CD14-positive monocyte (primary cell): ENCODE data around the gene CUL4A. TPM values are rescaled to one million over a fixed set of nuclear protein-coding genes. Genes with fewer than 3 reads are reported as not detected.

Experiments
- DNase-seq, 3 donors: peaks; one replicate each; pipeline ENCODE4 v3.0.0-alpha.2; 2011 to 2022
- H2AFZ ChIP-seq: 2 replicates; pipeline ENCODE4 v1.6.0; 2012; ENCODE audit warnings: mild to moderate bottlenecking, low read depth, low read length, inconsistent platforms; ENCODE audit not compliant: insufficient read depth, poor library complexity, severe bottlenecking
- H3K27ac ChIP-seq, 2 donors: 1 replicate in 1 of 2; 2 replicates in 1 of 2; pipeline ENCODE4 v1.5.1; 2012 to 2013; ENCODE audit warnings: low read length in 2 of 2, control low read depth in 1 of 2, inconsistent platforms in 1 of 2, low read depth in 1 of 2, mild to moderate bottlenecking in 1 of 2
- H3K27me3 ChIP-seq, 2 donors: one replicate each; pipeline versions ENCODE4 v1.6.0 to v1.6.1; 2011 to 2013; ENCODE audit warnings: low read length in 2 of 2; ENCODE audit not compliant: control insufficient read depth in 2 of 2, insufficient read depth in 2 of 2
- H3K36me3 ChIP-seq, 2 donors: replicated peaks in 1 of 2; 1 replicate in 1 of 2; 2 replicates in 1 of 2; pipeline versions ENCODE4 v1.5.1 to v1.6.1; 2012 to 2013; ENCODE audit warnings: low read length in 2 of 2, control low read depth in 1 of 2, inconsistent platforms in 1 of 2, mild to moderate bottlenecking in 1 of 2; ENCODE audit not compliant: insufficient read depth in 2 of 2, control insufficient read depth in 1 of 2
- H3K4me1 ChIP-seq, 2 donors: 1 replicate in 1 of 2; 2 replicates in 1 of 2; pipeline versions ENCODE4 v1.5.1 to v1.6.1; 2012 to 2013; ENCODE audit warnings: low read length in 2 of 2, control low read depth in 1 of 2, inconsistent platforms in 1 of 2, mild to moderate bottlenecking in 1 of 2, moderate library complexity in 1 of 2; ENCODE audit not compliant: insufficient read depth in 2 of 2, control insufficient read depth in 1 of 2
- H3K4me2 ChIP-seq: replicated peaks from 2 replicates; pipeline ENCODE3; 2012; ENCODE audit warnings: low read length, moderate library complexity, mild to moderate bottlenecking; ENCODE audit not compliant: poor library complexity, severe bottlenecking; ENCODE audit errors: extremely low read depth
- H3K4me3 ChIP-seq, 3 experiments: fragments of 200-600 bp in 1 of 3; sonication (generic) in 1 of 3; replicated peaks in 1 of 3; 1 replicate in 2 of 3; 2 replicates in 1 of 3; pipeline ENCODE4 v1.5.1; 2011 to 2013; ENCODE audit warnings: low read length in 3 of 3, mild to moderate bottlenecking in 3 of 3, control low read depth in 2 of 3, low read depth in 2 of 3, inconsistent platforms in 1 of 3, moderate library complexity in 1 of 3
- H3K79me2 ChIP-seq: 2 replicates; pipeline ENCODE4 v1.6.0; 2012; ENCODE audit warnings: mild to moderate bottlenecking, control low read depth, inconsistent platforms, low read length, moderate library complexity; ENCODE audit not compliant: insufficient read depth
- H3K9ac ChIP-seq: 2 replicates; pipeline ENCODE4 v1.6.0; 2017; ENCODE audit warnings: low read length, mild to moderate bottlenecking; ENCODE audit not compliant: insufficient read depth, poor library complexity, severe bottlenecking
- H3K9me3 ChIP-seq, 2 donors: replicated peaks in 1 of 2; 1 replicate in 1 of 2; 2 replicates in 1 of 2; pipeline versions ENCODE4 v1.5.1 to v1.6.1; 2012 to 2013; ENCODE audit warnings: low read length in 2 of 2, control low read depth in 1 of 2; ENCODE audit not compliant: control insufficient read depth in 1 of 2, insufficient read depth in 1 of 2
- H4K20me1 ChIP-seq: 2 replicates; pipeline ENCODE4 v1.6.0; 2012; ENCODE audit warnings: mild to moderate bottlenecking, low read length, control low read depth, moderate library complexity; ENCODE audit not compliant: insufficient read depth
- H3K27ac Mint-ChIP-seq, 7 donors: one replicate each; pipeline ENCODE4 v1.8.0; 2020; ENCODE audit warnings: mild to moderate bottlenecking in 7 of 7, mixed read lengths in 7 of 7, moderate library complexity in 6 of 7, inconsistent platforms in 2 of 7
- H3K27me3 Mint-ChIP-seq, 3 donors: one replicate each; pipeline ENCODE4 v1.8.0; 2021 to 2022; ENCODE audit warnings: low read depth in 3 of 3, mild to moderate bottlenecking in 3 of 3, mixed read lengths in 3 of 3, moderate library complexity in 3 of 3, inconsistent platforms in 1 of 3
- H3K36me3 Mint-ChIP-seq, 2 donors: one replicate each; pipeline ENCODE4 v1.8.0; 2020; ENCODE audit warnings: mixed read lengths in 2 of 2, inconsistent platforms in 1 of 2, mild to moderate bottlenecking in 1 of 2
- H3K4me1 Mint-ChIP-seq: one replicate; pipeline ENCODE4 v1.8.0; 2020; ENCODE audit warnings: mild to moderate bottlenecking, mixed read lengths
- H3K4me3 Mint-ChIP-seq, 2 donors: one replicate each; pipeline ENCODE4 v1.8.0; 2020; ENCODE audit warnings: mild to moderate bottlenecking in 2 of 2, mixed read lengths in 2 of 2, moderate library complexity in 1 of 2
- H3K9me3 Mint-ChIP-seq, 7 donors: one replicate each; pipeline ENCODE4 v1.8.0; 2020 to 2022; ENCODE audit warnings: mixed read lengths in 7 of 7, mild to moderate bottlenecking in 6 of 7, moderate library complexity in 6 of 7, inconsistent platforms in 2 of 7
- WGBS: methylation state at CpG from one replicate; pipeline ENCODE4 v1.1.5; 2013; ENCODE audit warnings: missing lambda C conversion rate; ENCODE audit not compliant: insufficient coverage; 5-methylcytosine and 5-hydroxymethylcytosine counted together
- intact Hi-C, 2 donors: fragments of 100-400 bp; cut with micrococcal nuclease; formaldehyde crosslinking; loops; one replicate each; pipeline versions ENCODE4 v1.15.0 to v1.15.1; 2023
- polyA plus RNA-seq, 3 donors: library from polyadenylated mRNA; depleted of rRNA in 1 of 3; unstranded in 2 of 3; stranded (reverse) in 1 of 3; fragments of 300-500 nt in 2 of 3; fragments of >200 nt in 1 of 3; fragmentation: Illumina TruSeq in 2 of 3; gene quantifications; 1 replicate in 2 of 3; 2 replicates in 1 of 3; pipeline ENCODE4 v1.2.3, GENCODE V29; 2012 to 2021
- TF ChIP-seq, protein P1 (sequence below): fragments of 200-600 bp; IDR thresholded peaks from one replicate; pipeline ENCODE4 v1.8.0; 2022; ENCODE audit warnings: antibody characterized with exemption, mild to moderate bottlenecking

The CUL4A gene
- polyA plus RNA-seq, 3 donors = 32.0 to 53.9 (median 33.7) TPM

DNA sequence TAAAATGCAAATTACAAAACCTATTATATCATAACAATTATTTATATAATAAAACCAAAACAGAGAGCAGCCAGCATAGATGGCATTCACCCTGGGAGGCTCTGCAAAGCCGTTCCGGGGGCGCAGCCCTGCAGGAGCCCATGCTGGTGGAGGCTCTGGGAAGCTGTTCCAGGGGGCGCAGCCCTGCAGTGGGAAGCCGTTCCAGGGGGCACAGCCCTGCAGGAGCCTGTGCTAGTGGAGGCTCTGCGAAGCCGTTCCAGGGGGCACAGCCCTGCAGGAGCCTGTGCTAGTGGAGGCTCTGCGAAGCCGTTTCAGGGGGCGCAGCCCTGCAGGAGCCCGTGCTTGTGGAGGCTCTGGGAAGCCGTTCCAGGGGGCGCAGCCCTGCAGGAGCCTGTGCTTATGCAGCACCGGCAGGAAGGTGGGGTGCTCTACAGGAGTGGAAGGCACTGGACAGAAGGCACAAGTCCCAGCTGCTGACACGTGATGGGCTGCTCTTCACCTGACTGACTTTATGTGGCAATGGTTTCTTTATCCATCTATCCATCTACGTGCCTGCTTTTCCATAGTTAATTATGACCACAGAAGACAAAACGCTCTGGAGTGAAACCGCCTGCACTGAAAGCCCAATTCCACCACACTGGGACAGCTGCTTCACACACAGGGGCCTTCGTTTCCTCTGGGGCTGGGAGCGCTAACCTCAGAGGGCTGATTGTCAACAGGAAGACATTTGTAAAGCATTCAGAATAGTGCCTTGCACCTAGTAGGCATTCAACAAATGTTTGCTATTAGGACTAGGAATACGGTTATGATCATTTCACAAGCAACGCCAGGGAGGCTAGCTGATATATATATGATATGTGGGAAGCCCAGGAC lies 24.6 kb upstream of the CUL4A start:
- peaks cover 11% of the 10 kb centered on the region for H3K4me1 Mint-ChIP-seq
- no peak overlapping the region for H3K4me3 ChIP-seq
- H3K9ac ChIP-seq = no peak overlapping the region
- no peak overlapping the region for H3K4me2 ChIP-seq
- H3K9me3 Mint-ChIP-seq = no peaks in the 10 kb centered on the region
- H3K79me2 ChIP-seq = no peaks in the 10 kb centered on the region
- H3K27me3 ChIP-seq = no peaks in the 10 kb centered on the region
- WGBS = 75% methylated on average over 19 of the region's 22 CpGs
- H3K4me1 ChIP-seq = peaks cover 0 to 10% of the 10 kb centered on the region in 2 donors
- DNase-seq = no peak
- peaks cover 75 to 84% of the 10 kb centered on the region in 2 donors for H3K36me3 Mint-ChIP-seq
- no peaks in the 10 kb centered on the region for H4K20me1 ChIP-seq
- H2AFZ ChIP-seq = no peak overlapping the region
- peaks cover 0 to 2% (median 2%) of the 10 kb centered on the region in 3 donors for H3K27me3 Mint-ChIP-seq
- no peaks in the 10 kb centered on the region for H3K9me3 ChIP-seq
- H3K4me3 Mint-ChIP-seq = peak overlapping the region in 1 of 2 donors; percentile 4
- intact Hi-C loops = no loop called here
- TF ChIP-seq, protein P1, sequence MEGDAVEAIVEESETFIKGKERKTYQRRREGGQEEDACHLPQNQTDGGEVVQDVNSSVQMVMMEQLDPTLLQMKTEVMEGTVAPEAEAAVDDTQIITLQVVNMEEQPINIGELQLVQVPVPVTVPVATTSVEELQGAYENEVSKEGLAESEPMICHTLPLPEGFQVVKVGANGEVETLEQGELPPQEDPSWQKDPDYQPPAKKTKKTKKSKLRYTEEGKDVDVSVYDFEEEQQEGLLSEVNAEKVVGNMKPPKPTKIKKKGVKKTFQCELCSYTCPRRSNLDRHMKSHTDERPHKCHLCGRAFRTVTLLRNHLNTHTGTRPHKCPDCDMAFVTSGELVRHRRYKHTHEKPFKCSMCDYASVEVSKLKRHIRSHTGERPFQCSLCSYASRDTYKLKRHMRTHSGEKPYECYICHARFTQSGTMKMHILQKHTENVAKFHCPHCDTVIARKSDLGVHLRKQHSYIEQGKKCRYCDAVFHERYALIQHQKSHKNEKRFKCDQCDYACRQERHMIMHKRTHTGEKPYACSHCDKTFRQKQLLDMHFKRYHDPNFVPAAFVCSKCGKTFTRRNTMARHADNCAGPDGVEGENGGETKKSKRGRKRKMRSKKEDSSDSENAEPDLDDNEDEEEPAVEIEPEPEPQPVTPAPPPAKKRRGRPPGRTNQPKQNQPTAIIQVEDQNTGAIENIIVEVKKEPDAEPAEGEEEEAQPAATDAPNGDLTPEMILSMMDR = no peak
- H3K27ac Mint-ChIP-seq = peak overlapping the region in 2 of 7 donors; percentile 6 to 46
- H3K36me3 ChIP-seq = peaks cover 57 to 76% of the 10 kb centered on the region in 2 donors
- H3K27ac ChIP-seq = no peak overlapping the region

DNA sequence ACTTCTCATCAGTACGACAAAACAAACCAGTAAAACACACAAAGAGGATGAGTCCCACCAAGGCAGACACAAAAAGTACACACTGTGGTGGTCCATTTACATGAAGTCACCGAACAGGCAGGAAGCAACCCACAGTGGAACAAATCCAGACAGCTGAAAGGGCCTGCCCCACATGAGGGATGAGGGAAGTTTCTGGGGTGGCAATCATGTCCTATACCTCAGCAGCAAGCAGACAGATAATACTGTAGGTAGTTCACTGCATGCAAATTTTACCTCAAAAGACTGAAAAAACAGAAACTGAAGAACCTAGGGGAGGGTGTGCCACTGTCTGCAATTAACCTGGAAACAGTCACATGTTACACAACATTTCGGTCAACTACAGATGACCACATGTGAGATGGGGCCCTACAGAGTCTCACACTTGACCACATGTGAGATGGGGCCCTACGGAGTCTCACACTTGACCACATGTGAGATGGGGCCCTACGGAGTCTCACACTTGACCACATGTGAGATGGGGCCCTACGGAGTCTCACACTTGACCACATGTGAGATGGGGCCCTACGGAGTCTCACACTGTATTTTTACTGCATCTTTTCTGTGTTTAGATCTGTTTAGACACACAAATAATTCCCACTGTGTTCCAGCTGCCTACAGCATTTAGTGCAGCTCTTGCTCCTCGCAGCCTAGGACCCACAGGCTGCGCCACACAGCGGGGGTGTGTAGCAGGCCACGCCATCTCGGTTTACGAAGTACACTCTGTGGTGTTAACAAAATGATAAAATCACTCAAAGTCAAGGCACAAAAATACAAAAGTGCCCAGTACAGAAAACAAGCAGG lies 23.1 kb upstream of the CUL4A start:
- WGBS = 96% methylated on average over 8 of the region's 13 CpGs
- peaks cover 0 to 2% (median 2%) of the 10 kb centered on the region in 3 donors for H3K27me3 Mint-ChIP-seq
- DNase-seq = no peak
- no peak overlapping the region for H3K4me3 Mint-ChIP-seq
- no peaks in the 10 kb centered on the region for H3K9me3 ChIP-seq
- H3K27ac ChIP-seq = peak overlapping the region in 1 of 2 donors; percentile 83
- peaks cover 11% of the 10 kb centered on the region for H3K4me1 Mint-ChIP-seq
- H3K79me2 ChIP-seq = no peaks in the 10 kb centered on the region
- peak overlapping the region in 6 of 7 donors; percentile 17 to 83 (median 81) for H3K27ac Mint-ChIP-seq
- no peak overlapping the region for H2AFZ ChIP-seq
- no peaks in the 10 kb centered on the region for H3K27me3 ChIP-seq
- H3K36me3 ChIP-seq = peaks cover 52 to 72% of the 10 kb centered on the region in 2 donors
- no peak overlapping the region for H3K4me2 ChIP-seq
- intact Hi-C loops = no loop called here
- H4K20me1 ChIP-seq = no peaks in the 10 kb centered on the region
- TF ChIP-seq, protein P1 = no peak
- H3K36me3 Mint-ChIP-seq = peaks cover 73 to 82% of the 10 kb centered on the region in 2 donors
- H3K4me3 ChIP-seq = no peak overlapping the region
- peaks cover 0 to 10% of the 10 kb centered on the region in 2 donors for H3K4me1 ChIP-seq
- no peaks in the 10 kb centered on the region for H3K9me3 Mint-ChIP-seq
- H3K9ac ChIP-seq = no peak overlapping the region
